Activated B cell treated with CpG ODN at 0.5 μM for 24 hours (primary cell): Measurements from ENCODE around the gene CST11. TPM values are rescaled to one million over a fixed set of nuclear protein-coding genes. Genes with fewer than 3 reads are reported as not detected.

Experiments used
- ATAC-seq: fragments of 200-7000 bp; cut with Tn5 transposase; one replicate; pipeline ENCODE4 v1.10.0; 2021; ENCODE audit warnings: low read depth, mild to moderate bottlenecking, moderate library complexity
- CTCF ChIA-PET: fragments of 350-600 bp; sonication (Branson Sonifier 250); formaldehyde crosslinking; loops from one replicate; lab custom pipeline; 2021; ENCODE audit warnings: antibody characterized with exemption; lab: Charles Lee
- POLR2A ChIA-PET: fragments of 350-600 bp; sonication (Branson Sonifier 250); formaldehyde crosslinking; loops from one replicate; lab custom pipeline; 2021; ENCODE audit warnings: antibody characterized with exemption; lab: Charles Lee
- DNase-seq: peaks from one replicate; pipeline ENCODE4 v3.0.0; 2022
- H3K27ac Mint-ChIP-seq: one replicate; pipeline ENCODE4 v1.8.0; 2020; ENCODE audit warnings: mixed read lengths
- H3K27me3 Mint-ChIP-seq: one replicate; pipeline ENCODE4 v1.8.0; 2021; ENCODE audit warnings: mixed read lengths
- H3K36me3 Mint-ChIP-seq: one replicate; pipeline ENCODE4 v1.8.0; 2021; ENCODE audit warnings: low read depth, mixed read lengths
- H3K4me1 Mint-ChIP-seq: one replicate; pipeline ENCODE4 v1.8.0; 2021; ENCODE audit warnings: mixed read lengths
- H3K4me3 Mint-ChIP-seq: one replicate; pipeline ENCODE4 v1.8.0; 2020; ENCODE audit warnings: mild to moderate bottlenecking, mixed read lengths
- H3K9me3 Mint-ChIP-seq: one replicate; pipeline ENCODE4 v1.8.0; 2020; ENCODE audit warnings: mixed read lengths
- CTCF ChIP-seq: fragments of 200-600 bp; IDR thresholded peaks from one replicate; pipeline ENCODE4 v1.8.0; 2022; ENCODE audit warnings: antibody characterized with exemption, mild to moderate bottlenecking
- intact Hi-C: fragments of 100-400 bp; cut with micrococcal nuclease; formaldehyde crosslinking; loops from one replicate; pipeline ENCODE4 v1.15.1; 2024
- total RNA-seq: library from RNA; stranded (reverse); gene quantifications from 2 replicates; pipeline ENCODE4 v1.2.3, GENCODE V29; 2022

CST11 gene
- total RNA-seq, 1 donor from 2014 or later: not detected

DNA sequence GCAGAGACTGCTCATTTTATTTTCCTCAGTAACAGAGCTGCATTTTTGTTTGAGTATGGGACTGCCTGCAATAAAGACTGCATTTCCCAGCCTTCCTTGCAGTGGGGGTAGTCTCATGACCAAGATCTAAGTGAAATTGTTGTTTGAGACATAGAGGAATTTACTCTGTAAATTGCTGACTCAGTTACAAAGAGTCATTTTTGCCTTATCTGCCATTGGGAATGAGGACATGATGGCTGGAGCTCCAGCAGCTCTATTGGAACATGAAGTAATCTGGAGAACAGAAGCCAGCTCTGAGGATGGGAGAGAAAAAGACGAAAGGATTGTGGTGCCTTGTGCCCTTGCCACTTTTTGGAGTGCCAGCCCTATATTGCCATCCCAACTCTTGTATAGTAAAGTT lies 2.1 kb upstream of the CST11 start:
- ATAC-seq: no peak
- ChIA-PET POLR2A (no interaction called here), CTCF (no interaction called here)
- Mint-ChIP-seq H3K36me3 (no peaks in the 10 kb centered on the region), H3K27ac (no peak overlapping the region), H3K27me3 (peaks cover 8% of the 10 kb centered on the region), H3K4me3 (no peak overlapping the region), H3K9me3 (no peaks in the 10 kb centered on the region), H3K4me1 (no peaks in the 10 kb centered on the region)
- no peak for DNase-seq
- no peak for TF ChIP-seq CTCF
- intact Hi-C loops: no loop called here

DNA sequence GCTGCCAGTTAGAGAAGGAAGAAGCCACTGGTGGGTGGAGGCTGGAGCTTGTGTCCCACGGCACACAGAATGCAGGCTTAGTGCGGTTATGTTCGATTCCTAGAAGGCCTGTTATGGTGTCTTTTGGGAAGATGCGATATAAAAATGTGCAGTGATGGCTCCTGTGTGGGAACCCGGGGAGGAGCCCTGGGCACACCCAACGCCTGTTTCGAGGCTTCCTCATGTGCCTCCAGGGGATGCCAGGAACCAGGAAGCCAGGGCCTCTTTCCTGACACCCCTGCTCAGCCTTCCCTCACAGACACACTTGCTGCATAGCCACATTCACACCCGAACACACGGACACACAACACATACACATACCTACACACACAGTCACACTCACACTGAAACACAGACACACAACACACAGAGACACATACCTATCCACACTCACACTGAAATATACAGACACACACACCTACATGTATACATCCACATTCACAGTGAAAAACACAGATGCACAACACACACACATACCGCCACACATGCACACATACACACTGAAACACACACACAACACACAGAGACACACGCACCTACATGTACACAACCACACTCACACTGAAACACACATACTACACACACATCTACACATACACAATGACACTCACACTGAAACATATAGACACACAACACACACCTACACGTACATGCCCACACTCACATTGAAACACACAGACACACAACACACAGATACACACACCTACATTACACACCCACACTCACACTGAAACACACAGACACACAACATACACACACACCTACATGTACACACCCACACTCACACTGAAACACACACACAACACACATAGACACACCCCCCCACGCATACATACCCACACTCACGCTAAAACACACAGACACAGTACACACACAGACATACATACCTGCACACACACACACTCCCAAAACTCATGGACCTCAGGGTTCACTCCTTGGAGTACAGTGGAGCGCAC lies 1.2 kb upstream of the CST11 start:
- CTCF ChIA-PET: interaction anchor here (1.7 kb wide), 1 partner anchor 10 kb away, joined by 7 read pairs; no protein-coding TSS in a partner anchor
- H3K27ac Mint-ChIP-seq: no peak overlapping the region
- H3K27me3 Mint-ChIP-seq: peaks cover 4% of the 10 kb centered on the region
- TF ChIP-seq CTCF: no peak
- H3K9me3 Mint-ChIP-seq: no peaks in the 10 kb centered on the region
- intact Hi-C loops: no loop called here
- DNase-seq (no peak), ATAC-seq (no peak)
- H3K36me3 Mint-ChIP-seq: no peaks in the 10 kb centered on the region
- H3K4me3 Mint-ChIP-seq: no peak overlapping the region
- POLR2A ChIA-PET: no interaction called here
- H3K4me1 Mint-ChIP-seq: no peaks in the 10 kb centered on the region

DNA sequence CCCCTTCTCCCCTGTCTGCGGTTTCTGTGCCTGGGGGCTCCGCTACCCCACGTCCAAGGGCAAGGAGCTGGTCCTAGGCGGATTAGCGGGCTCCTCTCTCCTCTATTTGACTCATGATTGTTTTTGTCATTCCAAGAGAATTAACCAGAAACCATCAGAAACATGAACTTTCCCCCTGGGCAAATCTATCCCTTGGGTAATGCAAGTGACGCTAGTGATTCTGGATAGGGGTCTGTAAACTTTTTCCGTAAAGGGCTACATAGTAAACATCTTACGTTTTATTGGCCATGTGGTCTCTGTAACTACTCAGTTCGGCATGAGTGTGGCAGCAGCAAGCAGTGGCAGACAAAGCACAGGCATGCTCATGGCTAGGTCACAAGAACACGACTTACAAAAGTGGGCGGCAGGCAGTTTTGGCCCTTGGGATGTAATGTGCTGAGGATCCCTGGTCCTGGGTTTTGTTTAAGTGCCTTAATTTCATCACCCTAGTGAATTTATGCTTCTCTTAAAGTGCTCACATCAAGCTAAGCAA lies 654 bp downstream of the CST11 start:
- Mint-ChIP-seq H3K4me3 (no peak overlapping the region), H3K27ac (no peak overlapping the region), H3K36me3 (no peaks in the 10 kb centered on the region), H3K4me1 (no peaks in the 10 kb centered on the region), H3K9me3 (no peaks in the 10 kb centered on the region), H3K27me3 (peaks cover 2% of the 10 kb centered on the region)
- TF ChIP-seq CTCF: no peak
- CTCF ChIA-PET: interaction anchor here (1.7 kb wide), 1 partner anchor 9 kb away, joined by 7 read pairs; no protein-coding TSS in a partner anchor
- ATAC-seq: no peak
- intact Hi-C loops: no loop called here
- DNase-seq: no peak
- POLR2A ChIA-PET: no interaction called here

DNA sequence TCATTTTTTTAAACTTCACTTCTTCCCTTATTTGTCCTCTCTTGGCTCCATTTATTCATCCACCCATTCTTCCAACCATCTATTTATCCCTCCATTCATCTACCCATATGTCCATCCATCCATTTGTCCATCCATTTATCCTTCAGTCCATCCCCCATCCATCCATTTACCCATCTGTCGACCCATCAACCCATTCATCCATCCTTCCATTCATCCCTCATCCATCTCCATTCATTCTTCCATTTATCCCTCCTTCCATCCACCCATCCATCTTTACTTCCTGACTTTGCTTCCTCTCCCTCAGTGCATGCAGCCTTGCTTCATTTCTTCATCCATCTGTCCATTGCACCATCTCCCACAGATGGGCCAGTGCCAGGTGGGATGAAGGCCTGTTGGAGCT lies 1.8 kb downstream of the CST11 start:
- intact Hi-C loops: no loop called here
- Mint-ChIP-seq H3K4me1 (no peaks in the 10 kb centered on the region), H3K27ac (no peak overlapping the region), H3K36me3 (no peaks in the 10 kb centered on the region), H3K9me3 (no peaks in the 10 kb centered on the region), H3K27me3 (no peaks in the 10 kb centered on the region), H3K4me3 (no peak overlapping the region)
- TF ChIP-seq CTCF: no peak
- ATAC-seq (no peak), DNase-seq (no peak)
- ChIA-PET POLR2A (no interaction called here), CTCF (no interaction called here)

- H3K27ac Mint-ChIP-seq: no peak overlapping the region
- H3K4me3 Mint-ChIP-seq: no peak overlapping the region
- no peak for TF ChIP-seq CTCF
- H3K4me1 Mint-ChIP-seq: no peaks in the 10 kb centered on the region
- H3K9me3 Mint-ChIP-seq: no peaks in the 10 kb centered on the region
- H3K36me3 Mint-ChIP-seq: no peaks in the 10 kb centered on the region
- CTCF ChIA-PET: no interaction called here
- no peaks in the 10 kb centered on the region for H3K27me3 Mint-ChIP-seq
- intact Hi-C loops: loop anchor here (5.0 kb wide), 1 partner anchor 1112 kb away; no protein-coding TSS in a partner anchor
- no peak for ATAC-seq
- DNase-seq: no peak
- POLR2A ChIA-PET: no interaction called here
These were observed 3.3 kb downstream of the CST11 start for GRCh38 chr20:23449421-23449820.
